HL-60 (cell line): Measurements from ENCODE around the gene CALCB.

Experiments used
- GABPA ChIP-seq: IDR thresholded peaks from 2 replicates; pipeline ENCODE4 v1.6.1; 2012; ENCODE audit warnings: low read depth
- POLR2AphosphoS5 ChIP-seq: IDR thresholded peaks from 2 replicates; pipeline ENCODE4 v1.6.1; 2012; ENCODE audit warnings: low read depth
- SPI1 ChIP-seq: IDR thresholded peaks from 2 replicates; pipeline ENCODE4 v1.6.1; 2012; ENCODE audit warnings: low read depth, mild to moderate bottlenecking, borderline replicate concordance
- TF ChIP-seq, protein P1 (sequence below): IDR thresholded peaks from one replicate; pipeline ENCODE4 v1.5.1; 2011; ENCODE audit warnings: low read length, control low read depth, inconsistent platforms; ENCODE audit not compliant: insufficient read depth
- TF ChIP-seq, protein P2 (sequence below): IDR thresholded peaks from 2 replicates; pipeline ENCODE4 v1.6.1; 2012; ENCODE audit warnings: low read depth; ENCODE audit not compliant: insufficient replicate concordance

DNA sequence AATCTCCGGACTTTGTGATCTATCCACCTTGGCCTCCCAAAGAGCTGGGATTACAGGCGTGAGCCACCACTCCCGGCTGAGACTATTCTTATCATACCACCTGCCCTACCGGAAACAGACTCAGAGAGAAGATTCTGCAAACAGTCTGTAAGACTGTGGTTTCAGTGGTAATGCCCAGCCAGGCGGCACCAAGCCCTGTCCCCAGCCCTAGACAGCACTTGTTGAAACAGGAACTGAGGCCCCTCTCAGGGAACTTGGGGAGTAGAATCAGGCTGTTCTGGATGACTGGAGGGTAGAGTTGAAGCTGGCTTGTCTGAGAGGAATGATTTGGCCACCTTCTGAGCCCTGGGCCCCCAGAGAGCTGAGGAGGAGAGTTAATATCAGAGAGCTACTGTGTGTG is 40.0 kb downstream of the CALCB start:
- TF ChIP-seq, protein P1, sequence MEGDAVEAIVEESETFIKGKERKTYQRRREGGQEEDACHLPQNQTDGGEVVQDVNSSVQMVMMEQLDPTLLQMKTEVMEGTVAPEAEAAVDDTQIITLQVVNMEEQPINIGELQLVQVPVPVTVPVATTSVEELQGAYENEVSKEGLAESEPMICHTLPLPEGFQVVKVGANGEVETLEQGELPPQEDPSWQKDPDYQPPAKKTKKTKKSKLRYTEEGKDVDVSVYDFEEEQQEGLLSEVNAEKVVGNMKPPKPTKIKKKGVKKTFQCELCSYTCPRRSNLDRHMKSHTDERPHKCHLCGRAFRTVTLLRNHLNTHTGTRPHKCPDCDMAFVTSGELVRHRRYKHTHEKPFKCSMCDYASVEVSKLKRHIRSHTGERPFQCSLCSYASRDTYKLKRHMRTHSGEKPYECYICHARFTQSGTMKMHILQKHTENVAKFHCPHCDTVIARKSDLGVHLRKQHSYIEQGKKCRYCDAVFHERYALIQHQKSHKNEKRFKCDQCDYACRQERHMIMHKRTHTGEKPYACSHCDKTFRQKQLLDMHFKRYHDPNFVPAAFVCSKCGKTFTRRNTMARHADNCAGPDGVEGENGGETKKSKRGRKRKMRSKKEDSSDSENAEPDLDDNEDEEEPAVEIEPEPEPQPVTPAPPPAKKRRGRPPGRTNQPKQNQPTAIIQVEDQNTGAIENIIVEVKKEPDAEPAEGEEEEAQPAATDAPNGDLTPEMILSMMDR = no peak
- peak; percentile 94 for TF ChIP-seq POLR2AphosphoS5
- TF ChIP-seq SPI1 = peak; percentile 90
- TF ChIP-seq GABPA = no peak
- TF ChIP-seq, protein P2, sequence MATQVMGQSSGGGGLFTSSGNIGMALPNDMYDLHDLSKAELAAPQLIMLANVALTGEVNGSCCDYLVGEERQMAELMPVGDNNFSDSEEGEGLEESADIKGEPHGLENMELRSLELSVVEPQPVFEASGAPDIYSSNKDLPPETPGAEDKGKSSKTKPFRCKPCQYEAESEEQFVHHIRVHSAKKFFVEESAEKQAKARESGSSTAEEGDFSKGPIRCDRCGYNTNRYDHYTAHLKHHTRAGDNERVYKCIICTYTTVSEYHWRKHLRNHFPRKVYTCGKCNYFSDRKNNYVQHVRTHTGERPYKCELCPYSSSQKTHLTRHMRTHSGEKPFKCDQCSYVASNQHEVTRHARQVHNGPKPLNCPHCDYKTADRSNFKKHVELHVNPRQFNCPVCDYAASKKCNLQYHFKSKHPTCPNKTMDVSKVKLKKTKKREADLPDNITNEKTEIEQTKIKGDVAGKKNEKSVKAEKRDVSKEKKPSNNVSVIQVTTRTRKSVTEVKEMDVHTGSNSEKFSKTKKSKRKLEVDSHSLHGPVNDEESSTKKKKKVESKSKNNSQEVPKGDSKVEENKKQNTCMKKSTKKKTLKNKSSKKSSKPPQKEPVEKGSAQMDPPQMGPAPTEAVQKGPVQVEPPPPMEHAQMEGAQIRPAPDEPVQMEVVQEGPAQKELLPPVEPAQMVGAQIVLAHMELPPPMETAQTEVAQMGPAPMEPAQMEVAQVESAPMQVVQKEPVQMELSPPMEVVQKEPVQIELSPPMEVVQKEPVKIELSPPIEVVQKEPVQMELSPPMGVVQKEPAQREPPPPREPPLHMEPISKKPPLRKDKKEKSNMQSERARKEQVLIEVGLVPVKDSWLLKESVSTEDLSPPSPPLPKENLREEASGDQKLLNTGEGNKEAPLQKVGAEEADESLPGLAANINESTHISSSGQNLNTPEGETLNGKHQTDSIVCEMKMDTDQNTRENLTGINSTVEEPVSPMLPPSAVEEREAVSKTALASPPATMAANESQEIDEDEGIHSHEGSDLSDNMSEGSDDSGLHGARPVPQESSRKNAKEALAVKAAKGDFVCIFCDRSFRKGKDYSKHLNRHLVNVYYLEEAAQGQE = peak; percentile 25
